CD4-positive, alpha-beta T cell treated with Interleukin-4 for 1 hour (primary cell): ENCODE data around the gene PHEX.
A peak's percentile ranks its signal among the peaks of the same experiment; 100 is the strongest.

ENCODE experiments used
- DNase-seq, 2 donors: peaks; one replicate each; pipeline ENCODE4 v3.0.0-alpha.2; 2020 to 2022

The PHEX gene

GRCh38 chrX:22109442-22109841 is 77.3 kb downstream of the PHEX start:
- DNase-seq = no peak

DNA sequence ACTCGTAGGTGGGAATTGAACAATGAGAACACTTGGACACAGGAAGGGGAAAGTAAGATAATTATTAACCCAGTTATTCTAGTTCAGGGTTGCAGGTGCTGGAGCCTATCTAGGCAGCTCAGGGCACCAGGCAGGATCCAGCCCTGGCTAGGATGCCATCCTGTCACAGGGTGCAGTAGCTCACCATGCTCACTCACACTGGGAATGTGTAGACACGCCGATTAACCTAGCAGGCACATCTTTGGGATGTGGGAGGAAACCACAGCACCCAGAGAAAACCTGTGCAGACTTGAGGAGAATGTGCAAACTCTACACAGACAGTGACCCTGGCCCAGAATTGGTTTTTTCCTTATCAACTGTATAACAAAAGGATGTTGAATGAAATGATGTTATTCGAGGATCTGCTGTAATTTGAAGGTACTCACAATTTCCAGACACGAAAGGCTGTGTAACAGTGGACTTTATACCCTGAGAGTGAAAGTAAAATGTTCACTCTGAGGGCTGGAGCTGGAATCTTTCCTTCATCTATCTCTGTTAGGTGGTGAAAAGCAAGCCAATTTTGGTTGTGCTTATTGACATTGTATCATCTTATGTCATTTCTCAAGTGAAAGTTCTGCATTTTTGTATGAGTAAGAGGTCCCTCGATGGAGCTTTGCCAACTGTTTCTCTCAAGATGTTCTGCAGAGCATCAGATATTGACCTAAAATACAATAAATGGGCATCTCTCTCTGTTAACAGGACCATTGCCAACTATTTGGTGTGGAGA is 78.8 kb downstream of the PHEX start:
- DNase-seq = no peak

- DNase-seq = no peak
Observed at GRCh38 chrX:22116605-22117546, 84.8 kb downstream of the PHEX start.

DNA sequence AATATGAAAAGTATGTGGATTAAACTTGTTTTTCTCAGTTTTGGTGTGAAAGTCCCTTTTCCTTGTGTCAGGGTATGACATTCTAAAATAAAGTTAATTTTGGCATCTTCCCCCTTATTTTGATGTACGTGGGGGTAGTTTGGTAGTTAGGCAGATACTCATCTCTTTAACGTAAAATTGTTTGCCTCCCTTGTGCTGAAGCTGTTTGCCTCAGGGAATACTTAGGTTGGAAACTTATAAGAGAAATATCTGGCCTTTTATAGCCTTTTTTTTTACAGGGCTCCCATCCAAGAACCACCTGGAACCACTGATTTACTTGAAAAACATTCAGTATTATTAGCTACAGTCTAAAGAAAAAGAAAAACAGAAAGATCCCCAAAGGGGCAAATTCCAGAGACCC is 85.5 kb downstream of the PHEX start:
- DNase-seq = no peak

DNA sequence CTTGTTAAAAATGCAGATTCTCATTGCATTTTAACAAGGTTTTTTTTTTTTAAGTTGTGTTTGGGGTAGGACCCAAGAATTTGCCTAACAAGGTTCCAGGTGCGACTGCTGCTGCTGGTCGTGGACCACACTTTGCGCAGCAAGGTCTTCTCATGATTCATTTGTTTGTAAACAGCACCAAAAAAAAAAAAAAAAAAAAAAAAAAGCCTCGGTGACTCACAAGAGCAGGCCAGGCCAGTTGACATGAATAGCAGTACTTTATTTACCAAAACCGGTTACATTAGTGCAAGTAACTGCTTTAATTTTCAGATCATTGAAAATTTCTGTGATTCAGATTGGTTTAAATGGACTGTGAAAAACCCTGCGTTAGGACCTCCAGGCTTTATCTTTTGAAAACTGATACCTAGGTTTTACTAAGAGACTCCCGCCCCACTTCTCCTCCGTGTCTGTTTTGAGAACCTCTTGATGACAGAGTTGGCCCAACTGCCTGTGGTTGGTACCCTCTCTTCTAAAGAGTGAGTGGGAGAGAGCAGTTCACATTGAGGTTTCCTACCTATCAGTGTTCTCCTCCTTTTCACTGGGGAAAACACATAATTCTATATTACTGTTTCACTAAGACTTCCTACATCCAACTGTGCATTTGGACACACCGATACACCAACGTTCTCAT is 86.2 kb downstream of the PHEX start:
- no peak for DNase-seq

DNA sequence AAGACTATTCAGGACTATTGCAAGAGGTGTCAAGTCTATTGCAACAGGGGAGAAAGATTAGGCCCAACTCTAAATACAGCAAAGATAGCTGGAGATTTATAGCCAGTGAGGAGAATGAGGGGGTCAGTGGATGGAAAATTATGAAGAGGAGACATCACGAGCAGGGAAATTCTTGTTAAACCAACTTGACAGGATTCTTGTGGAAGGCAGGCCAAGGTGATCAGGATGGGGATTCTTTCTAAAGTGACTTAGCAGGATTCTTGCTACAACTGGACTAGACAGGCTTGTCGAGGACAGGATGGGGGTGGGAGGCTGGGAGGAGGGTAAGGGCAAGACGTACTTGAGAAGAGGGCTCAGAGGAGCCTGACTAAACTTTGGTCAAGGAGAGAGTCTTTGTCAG is 89.0 kb downstream of the PHEX start:
- DNase-seq = no peak

DNA sequence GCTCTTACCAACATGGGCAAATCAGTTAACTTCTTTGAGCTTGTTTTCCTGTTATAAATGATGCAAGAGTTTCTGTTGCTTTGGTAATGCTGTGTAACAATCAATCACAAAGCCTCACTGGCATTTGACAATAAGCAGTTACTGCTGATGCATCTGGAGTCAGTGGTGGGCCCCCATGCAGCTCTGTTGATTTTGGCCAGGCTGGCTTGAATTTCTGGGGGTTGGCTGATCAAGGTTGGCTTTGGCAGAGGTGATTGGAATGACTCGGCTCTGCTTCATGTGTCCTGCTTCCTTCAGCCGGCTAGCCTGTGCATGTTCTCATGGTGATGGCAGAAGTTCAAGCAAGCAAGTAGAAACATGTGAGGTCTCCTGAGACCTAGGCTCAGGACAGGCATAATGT is 90.4 kb downstream of the PHEX start:
- DNase-seq = no peak

DNA sequence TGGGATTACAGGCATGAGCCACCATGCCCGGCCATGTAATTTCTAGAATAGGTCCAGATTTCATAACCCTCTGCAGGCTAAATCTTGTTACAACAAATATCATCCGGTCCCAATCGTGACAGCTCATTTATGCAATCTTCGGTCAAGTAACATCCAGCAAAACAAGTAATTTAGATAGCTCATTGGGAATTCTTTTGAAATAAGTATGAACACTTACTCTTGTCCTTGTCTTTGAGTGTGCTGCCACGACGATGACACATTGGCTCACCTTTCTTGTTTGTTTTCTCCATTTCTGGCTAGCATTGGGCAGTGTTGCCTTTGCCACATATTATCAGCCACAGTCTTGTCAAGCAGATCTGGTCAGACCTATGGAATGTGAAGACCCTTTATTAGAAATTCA is 92.0 kb downstream of the PHEX start:
- no peak for DNase-seq

DNA sequence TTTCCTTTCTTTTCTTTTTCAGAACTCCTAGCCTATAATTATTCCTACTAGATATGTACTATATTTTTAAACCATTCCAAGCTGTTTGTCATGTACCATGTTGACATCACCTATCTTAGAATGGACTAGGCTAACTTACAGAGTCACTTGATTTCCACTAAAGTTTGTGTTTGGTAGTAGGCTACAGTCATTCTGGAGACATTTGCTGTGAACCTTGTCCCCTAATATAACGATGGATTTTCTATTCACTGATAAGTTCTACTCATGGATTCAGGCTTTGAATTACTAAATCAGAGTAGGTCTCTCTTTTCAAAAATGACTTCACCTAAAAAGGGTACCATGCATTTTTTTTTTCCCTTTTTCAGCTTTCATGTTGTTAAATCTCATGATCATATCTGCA is 93.4 kb downstream of the PHEX start:
- no peak for DNase-seq

GRCh38 chrX:22126327-22126726 is 94.2 kb downstream of the PHEX start:
- no peak for DNase-seq

DNA sequence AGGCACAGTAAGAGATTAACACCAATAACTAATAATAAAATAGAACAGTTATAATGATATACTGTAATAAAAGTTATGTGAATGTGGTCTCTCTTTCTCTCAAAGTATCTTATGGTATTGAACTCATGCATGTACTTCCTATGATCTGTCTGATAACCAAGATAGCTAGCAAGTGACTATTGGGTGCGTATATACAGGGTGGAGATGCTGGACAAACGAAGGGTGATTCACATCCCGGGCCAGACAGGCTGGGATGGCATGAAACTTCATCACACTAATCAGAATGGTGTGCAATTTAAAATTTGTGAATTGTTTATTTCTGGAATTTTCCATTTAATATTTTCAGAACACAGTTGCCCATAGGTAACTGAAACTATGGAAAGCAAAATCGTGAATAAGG is 96.8 kb downstream of the PHEX start:
- no peak for DNase-seq

DNA sequence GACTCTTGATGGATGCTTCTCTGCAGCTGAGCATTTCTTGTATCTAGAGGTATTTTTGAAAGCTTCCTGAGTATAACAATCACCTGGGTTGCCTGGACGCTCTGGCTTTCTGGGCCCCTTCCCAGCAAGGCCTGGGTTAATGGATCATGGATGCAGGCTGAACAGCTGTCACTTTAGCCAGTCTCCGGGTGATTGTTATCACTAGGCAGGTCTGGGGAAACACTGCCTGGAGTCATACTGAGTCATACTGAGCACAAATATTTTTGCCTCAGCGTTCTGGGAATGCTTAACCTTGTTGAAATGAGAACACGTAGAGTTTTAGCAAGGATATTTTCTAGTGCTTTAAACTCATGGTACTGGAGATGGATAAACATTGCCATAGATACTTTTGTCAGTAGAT is 102.6 kb downstream of the PHEX start:
- no peak for DNase-seq

- DNase-seq = no peak
Observed at GRCh38 chrX:22135171-22135711, 103.1 kb downstream of the PHEX start.

GRCh38 chrX:22135994-22136684 is 104.0 kb downstream of the PHEX start:
- DNase-seq = peak in 1 of 2 donors; percentile 42

DNA sequence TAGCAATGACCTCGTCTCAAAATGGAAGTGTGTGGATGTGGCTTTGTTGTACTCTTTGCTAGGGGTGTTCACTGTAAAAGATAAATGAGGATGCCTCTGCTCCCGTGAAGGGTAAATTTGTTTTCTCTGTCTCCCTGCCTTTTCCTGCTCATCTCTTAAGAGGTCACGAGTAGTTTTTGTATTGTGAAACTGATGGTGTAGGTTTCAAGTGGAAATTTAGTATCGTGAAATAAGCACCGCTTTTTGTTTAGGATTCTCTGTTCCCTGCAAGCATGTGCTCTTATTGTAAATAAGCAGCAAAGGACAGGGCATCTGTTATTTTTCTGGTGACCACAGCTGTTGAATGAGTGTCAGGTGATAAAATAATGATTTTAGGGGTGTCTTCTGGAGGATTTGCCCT is 104.6 kb downstream of the PHEX start:
- no peak for DNase-seq

GRCh38 chrX:22139822-22140221 is 107.7 kb downstream of the PHEX start:
- DNase-seq = no peak

- DNase-seq = no peak
Observed at GRCh38 chrX:22141047-22141730, 109.1 kb downstream of the PHEX start.

GRCh38 chrX:22147214-22147613 is 115.1 kb downstream of the PHEX start:
- DNase-seq = no peak

DNA sequence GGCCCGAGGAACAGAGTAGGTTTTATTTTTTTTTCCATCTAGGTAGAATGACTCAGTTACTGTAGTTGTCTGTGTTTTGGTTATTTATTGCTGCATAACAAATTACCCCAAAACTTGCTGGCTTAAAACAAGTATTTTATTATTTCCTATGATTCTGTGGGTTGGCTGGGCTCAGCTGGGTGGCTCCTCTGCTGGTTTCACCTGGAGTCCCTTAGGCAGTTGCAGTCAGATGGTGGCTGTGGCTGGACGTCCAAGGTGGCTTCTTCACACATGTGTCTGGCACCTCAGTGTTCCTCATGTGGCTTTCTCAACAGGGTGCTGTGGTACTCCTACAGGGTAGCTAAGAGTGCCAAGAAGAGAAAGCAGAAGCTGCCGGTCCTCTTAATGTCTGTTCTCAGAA is 115.8 kb downstream of the PHEX start:
- no peak for DNase-seq

DNA sequence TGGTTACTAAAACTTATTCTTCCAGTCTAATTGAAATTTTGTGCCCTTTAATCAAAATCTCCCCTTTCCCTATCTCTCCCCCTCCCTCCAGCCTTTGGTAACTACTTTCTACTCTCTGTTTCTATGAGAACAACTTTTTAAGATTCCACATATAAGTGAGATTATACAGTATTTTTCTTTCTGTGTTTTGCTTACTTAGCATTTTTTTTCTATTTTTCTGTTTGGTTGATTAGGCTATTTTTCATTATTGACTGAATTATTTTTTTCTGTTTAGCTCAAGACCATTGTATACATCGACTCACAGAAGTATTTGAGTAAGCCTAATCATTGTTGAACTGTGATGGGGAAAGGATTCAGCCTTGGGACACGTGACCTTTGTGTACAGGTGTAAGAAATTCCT is 116.4 kb downstream of the PHEX start:
- no peak for DNase-seq

- DNase-seq = no peak
Observed at GRCh38 chrX:22150371-22150770, 118.2 kb downstream of the PHEX start.

DNA sequence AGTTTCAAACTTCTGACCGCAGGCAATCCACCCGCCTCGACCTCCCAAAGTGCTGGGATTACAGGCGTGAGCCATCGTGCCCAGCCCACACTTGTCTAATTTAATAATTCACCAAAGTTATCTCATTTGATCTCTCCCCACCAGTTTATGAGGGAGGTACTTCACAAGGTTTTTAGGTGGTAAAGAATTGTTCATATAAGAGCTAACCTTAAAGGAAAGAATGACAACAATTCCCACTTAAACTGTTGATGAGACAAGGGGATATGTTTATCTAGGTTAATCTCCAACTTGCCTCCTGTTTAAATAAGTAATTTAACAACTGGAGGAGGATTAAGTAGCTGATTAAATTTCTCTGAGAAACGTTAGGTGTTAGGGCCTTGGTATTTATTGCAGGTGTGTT is 123.0 kb downstream of the PHEX start:
- DNase-seq = no peak
